Measurements from ENCODE around the gene ELMO1.

Gene ELMO1

DNA sequence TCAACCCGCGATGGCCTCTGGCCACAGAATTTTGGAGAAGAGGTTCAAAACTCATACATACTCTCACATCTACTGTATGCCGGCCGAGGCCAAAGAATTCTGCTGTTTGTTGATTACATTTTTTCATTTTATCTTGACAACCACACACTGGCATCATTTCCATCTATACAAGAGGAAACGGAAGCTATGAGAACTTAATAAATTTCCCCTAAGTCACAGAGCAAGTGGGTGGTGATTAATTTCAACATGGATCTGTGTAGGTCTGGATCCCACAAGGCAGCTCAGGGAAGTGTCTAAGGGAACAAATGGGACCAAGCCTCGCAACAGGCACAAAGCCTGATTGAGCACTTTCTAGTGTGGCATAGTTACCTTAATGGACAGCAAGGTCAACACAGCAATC lies 18.0 kb downstream of the ELMO1 start:
- DNase-seq, result no peak

DNA sequence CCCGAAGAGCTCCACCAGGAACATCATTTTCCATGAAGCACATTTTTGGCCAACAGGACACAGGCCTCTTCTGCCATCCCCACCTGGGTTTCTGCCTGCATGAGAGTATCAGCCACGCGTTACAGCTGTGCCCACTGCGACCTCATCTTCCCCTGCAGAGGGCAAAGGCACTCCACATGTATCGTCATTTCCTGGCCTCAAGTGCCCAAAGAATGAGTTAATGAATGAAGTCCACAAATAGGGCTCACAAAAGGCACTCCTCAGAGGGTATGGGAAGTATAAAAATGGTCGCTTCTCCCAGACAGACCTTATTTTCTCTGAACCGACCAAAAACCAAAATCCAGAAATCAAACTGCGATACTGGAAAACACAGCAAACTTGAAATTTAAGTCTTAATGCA lies 18.5 kb downstream of the ELMO1 start:
- DNase-seq, result no peak

DNA sequence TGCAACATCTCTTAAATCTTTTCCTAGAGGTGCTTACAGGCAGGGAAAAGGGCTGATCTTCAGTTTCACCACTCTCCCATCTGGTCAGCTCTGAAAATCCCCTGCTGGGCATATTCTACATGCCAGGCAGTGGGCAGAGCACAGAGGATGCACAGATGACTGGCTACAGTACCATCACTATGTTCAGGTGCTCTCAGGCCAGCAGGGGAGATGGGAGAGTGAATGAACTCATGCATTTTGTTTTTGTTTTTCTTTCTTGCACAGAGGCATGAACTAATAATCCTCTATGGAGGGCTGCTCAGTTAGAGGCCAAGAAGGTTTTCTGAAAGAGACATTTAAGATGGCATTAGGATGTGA lies 19.3 kb downstream of the ELMO1 start:
- no peak for DNase-seq

DNA sequence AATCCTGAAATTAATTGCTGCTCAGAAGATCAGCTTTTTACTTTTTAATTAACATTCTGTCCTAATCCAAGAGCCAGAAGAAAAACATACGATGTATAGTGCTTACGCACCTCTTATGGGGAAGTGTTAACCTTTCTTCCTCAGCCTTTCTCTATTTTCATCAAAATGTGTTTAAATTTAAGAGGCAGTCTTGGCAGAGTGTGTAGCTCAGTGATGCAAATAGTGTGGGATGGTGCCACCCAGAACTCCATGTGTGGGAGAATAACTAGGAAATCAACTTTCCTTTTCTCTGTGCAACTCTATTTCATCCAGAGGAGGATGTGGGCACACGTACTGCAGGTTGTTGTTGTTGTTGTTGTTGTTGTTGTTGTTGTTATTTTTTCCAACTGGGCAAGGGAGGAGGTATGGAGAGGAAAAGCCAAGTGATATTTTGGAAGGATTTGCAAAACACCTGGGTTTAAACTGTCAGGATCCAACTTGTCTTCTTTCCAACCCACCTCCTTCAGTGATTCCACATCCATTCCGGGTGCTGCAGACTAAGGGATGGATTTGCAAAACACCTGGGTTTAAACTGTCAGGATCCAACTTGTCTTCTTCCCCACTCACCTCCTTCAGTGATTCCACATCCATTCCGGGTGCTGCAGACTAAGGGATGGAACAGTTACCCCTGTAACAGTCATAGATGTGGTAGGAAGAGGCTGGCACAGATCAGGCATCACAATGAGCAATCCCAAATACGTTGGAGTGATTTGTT lies 19.8 kb downstream of the ELMO1 start:
- no peak for DNase-seq

DNA sequence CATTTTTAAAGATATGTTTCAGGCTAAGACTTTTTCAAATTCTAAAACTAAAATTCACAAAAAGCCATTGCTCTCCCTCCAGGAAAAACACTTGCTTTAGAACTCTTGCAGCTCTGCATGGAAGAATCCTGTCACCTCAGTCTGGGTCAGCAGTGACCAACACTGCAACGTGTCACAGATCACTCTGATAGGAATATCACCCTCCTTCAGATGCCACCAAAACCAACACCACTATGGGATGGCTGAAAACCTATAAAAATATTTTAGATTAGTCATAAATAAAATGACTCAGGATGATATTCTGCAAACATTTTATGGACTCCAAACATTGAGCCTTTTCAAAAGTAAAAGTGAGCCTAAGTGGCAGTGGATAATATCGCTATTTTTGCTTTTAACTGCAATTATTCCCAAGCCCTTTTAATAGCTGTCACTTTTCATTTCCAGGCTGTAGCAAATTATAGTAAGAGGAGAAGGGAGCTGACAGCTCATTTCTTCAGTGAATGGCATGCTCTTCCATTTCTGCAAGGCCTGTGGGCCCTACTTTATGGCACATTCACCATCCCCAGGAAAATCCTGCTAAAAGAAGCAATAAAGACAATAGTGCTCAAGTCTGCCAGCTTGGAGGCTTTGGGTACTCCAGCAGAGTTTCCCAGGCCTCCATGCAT lies 21.3 kb downstream of the ELMO1 start:
- no peak for DNase-seq

DNA sequence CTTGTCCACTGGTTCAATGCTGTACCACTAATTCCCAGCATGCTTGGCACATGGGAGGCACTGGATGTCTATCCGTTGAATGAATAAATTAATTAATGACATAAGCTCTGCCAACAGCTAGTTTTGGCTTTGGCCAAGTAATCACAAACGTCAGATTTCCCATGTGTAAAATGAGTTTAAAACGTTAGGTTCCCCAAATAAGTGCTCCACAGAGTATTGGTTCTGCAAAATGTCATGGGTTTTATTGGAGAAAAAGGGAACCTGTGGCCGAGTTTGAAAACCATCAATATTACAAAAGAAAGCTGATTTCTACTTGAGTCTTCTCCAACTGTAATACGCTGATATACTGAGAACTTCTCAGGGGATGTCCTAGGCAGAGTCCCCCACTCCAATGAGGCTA lies 23.2 kb downstream of the ELMO1 start:
- no peak for DNase-seq

DNA sequence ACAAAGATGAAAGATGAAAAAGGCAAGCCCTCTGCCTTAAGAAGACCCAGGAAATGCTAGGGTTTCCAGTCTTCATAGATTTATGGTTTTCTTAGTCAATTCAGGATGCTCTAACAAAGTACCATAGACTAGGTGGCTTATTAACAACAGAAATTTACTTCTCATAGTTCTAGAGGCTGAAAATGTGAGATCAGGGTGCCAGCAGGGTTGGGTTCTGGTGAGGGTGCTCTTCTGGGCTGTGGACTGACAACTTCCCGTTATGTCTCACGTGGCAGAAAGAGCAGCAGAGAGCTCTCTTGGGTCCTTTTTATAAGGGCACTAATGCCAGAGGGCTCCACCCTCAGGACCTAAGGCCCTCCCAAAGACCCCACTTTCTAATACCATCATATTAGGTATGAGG lies 23.7 kb downstream of the ELMO1 start:
- DNase-seq, result no peak

DNA sequence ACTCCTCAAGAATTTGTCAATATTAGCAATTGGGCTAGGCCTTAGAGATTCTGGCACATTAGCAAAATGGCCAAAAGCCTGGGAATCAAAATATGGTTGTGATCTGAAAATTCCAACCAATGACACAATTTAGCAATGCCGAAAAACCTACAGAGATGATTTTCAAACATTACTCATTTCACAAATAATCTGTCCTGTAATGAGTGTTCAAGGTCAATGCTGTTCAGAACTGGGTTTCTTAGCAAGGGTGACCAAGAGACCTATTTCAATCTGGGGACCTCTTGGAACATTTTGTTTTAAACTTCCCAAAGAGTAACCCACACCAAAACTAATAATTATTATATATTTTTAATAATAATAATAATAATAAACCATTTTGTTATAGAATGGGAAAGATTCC lies 24.1 kb downstream of the ELMO1 start:
- DNase-seq, result no peak

DNA sequence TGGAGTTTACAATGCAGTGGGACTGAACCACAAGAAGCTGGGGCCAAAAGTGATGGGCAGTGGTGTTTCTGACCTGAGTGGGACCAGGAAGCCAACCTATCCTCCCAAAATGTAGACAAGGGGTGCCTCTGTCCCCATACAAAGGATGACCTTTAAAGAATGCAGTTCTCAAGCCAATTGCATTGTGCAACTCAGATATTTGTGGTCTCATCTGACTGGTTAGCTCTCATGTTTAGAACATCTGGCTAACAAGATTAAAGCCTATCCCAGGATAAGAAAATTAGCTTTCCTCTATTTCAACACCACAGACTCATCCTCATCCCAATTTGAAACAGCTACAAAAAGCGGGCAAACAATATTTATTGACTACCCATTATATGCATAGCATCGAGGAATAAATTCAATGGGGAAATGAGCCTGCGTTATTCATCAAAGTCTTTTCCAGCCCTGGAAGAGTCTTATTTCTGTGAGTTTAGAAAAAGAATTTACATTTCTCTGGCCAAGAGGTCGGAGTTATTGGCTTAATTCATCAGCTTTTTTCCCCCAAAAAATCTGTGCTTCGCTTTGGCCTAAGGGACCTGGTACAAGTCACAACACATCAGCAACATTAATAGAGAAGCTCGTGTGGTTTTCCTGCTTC lies 26.7 kb downstream of the ELMO1 start:
- no peak for DNase-seq

DNA sequence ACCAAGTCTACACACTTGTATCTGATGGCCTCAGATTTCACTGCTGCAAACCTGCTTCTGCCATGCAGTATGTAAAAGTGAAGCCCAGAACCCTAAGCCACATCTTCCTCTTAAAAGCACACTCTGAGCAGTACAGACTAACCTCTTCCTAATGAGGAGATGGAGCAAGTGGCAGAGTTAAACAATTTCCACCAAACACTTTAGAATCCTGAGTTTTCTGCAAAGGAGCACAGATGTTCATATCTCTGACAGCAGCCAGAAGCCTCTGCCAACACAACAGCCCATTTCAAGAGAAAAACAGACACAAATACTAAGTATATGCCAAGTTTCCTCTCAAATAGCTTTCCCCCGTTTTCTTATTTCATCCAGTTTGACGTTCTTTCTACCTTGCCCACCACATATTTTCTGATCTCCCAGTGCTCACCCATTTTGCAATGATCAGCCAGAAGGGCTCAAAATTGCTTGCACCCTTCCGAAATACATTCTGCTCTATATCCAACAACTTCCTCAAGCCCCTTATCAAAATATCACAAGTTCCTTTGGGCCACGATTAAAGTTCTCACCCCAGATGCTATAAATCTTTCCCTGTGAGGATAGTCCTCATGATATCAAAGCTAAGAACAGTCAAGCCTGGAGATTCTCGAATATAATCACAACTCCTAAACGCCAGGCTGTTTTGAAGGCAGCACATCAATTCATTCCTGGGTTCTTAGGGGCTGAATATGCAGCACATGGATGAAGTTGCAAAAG lies 27.5 kb downstream of the ELMO1 start:
- DNase-seq, result no peak

DNA sequence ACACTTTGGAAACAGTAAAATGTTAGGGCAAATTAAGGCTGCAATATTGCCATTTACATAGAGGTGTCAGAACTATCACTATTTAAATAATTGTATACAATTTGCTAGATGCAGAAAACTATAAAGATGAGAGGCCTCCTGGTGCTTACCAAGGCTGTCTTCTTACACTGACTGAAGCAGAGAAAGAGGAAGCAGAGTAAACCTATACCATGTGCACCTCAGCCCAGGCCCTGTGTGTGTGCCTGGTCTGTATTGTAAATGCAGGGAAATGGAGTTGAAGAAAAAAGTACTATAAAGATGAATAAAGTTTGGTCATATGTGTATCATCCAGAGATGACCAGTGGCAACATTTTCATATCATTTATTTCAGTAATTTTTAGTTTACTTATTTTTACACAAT lies 29.2 kb downstream of the ELMO1 start:
- no peak for DNase-seq

DNA sequence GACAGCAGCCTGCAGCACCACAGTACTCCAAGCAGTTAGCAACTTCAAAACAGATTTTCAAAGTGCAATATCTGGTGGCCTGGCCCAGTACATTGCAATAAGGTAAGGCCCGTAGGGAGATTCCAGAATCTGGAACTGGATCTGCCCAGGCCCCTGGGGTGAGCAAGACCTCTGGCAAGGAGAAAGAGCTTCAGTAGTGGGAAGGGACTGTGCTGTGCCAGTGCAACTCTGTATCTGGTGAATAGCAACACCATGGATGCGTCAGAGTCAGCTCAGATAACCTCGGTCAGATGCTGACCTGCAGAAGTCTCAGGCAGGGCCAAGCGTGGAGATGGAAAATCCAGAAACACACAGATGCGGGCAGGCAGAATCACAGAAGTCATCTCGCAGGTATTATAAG lies 30.3 kb downstream of the ELMO1 start:
- no peak for DNase-seq

DNA sequence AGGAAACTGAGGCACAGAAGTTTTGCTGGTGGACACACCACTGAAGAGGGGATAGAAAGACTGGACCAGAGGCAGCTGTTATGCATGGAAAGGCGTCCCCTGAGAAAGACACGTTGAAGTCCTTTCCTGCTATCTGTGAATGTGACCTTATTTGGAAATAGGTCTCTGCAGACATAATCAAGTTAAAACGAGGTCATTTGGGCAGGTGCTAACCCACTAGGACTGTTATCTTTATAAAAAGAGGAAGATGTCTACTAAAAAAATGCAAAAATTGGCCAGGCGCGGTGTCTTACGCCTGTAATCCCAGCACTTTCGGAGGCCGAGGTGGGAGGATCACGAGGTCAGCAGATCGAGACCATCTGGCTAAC lies 31.6 kb downstream of the ELMO1 start:
- no peak for DNase-seq

DNA sequence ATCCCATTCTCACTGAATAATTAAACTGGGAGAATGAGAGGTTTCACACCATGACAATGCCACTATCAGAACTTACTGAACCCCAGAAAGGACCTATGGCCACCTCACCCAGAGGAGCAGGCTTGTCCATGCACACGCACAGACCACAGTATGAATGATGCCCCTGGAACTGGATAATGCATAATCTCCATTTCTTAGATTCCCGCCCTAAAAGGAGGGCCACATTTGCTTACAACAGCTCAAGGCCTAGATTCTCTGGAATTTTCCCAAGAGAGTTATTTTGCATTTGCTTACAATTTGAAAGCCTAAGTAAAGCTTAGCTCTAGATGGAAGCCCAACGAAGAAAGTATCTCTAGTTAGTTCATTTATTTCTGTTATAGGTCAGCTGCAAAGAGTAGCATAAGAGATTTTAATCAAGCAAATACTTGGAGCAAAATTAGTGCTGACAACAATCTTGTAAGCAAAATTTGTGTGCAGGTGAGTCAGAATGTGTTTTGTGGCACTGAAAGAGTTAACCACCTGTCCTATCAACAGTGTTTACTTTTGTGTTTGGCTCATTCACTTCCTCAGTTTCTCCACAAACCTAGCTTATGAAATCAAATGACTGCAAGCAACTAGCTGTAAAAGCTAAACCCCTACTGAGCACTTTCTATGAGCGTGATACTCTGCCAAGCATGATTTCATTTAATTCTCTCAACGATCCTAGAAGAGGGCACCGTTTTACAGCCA lies 32.1 kb downstream of the ELMO1 start:
- DNase-seq, result no peak

DNA sequence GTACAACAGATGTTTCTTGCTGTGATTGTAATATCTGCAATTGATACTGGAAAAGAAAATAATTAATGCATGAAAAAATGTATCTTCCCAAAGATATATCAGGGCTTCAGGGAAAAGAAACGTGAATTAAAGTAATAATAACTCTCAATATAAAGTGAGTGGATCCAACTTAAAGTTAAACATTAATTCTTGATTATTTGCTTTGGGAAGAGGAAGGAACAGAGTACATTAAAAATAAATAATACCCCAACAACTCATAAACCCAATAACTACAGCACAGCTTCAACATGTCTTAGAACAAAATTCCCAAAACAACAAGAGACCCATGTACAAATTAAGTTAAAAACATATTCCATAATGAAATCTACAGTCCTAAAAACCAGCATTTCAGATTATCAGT lies 33.0 kb downstream of the ELMO1 start:
- no peak for DNase-seq

DNA sequence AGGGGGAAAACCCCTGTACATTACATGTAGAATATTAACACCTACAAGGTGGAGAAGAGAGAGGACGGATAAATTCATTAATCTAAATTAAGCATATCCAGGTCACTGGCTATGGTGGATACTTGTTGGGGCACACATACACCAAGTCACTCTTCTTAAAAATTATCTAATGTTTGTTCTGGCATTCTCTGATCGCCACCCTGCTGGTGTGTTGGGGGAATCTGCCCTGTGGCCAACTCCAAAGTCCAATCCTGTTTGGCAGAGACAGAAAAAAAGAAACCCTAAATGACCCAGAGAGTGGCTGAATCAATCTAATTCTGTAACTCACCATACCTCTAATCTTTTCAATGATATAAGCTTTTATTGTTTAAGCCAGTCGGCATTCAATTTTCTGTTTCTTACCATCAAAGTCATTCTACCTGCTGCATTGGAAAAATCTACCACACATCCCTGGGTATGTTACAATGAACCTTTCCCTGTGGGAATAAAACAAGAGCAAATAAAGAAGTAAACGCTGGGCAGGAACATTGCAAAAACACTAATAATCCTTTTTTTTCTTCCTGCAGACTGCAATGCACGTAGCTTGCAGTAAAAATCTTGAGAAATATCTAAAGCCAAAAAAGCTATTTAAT lies 34.2 kb downstream of the ELMO1 start:
- DNase-seq, result no peak

DNA sequence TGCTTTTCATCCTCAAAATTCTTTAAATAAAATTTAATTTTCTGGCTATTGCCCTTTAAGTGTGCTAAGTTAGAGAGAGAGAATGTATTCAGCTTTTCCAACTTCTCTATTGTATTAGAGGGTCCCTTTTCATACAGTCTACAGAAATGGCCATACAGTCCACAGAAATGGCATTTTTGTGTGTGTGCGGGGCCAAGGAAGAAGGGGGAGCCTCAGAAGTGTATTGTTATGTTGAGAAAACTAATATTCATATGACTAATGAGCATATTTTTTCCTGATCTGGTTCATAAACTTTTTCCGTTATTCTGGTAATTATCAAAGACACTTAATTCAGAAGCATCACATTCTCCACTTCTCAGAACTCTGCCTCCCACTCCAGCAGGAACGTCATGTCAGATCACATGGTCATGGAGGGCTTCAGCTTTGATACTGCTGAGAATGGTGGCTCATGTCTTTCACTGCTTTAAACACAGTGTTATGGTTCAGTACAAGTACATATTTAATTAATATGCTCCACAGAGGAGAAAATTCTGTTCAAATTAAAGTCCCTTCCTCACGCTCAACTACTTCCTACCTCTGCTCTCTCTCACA lies 37.1 kb downstream of the ELMO1 start:
- no peak for DNase-seq

DNA sequence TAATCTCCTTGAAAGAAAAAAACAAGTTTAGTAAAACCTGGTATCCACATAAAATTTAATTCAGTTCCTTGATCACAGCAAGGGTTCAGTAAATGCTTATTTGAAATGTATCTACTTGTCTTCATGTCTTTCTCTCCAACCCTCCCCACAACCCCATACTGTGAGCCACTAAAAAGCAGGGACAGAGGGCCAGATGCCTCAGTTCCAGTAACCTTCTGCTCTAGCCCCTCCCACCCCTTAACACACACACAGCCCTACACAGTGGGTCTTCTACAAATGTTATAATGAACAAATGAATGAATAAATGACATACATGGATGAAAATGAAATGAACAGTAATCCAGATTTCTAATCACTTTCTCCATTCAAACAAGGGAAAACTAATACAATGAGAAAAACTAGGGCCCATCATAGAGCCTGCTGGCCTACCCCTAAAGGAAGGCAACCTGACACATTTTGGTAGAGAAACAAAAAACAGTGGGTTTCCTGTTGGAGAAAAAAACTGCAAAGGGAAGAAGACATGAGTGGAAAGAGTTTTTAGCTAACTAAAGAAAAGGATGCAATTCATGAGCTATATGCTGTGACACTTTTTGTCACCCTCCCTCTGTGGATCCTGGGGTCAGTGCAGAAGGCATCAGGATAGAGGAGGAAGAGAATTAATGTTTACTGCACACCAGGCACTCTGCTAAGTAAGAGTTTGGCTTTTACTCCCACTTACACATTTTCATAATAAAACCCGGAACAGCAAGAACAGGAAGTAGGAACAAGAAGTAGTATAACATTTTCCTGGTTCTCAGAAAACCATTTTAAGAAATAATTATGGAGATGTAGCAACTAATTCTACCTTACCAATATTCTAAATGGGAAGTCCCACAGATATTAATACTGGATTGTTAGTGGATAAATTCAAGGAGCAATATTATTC lies 38.1 kb downstream of the ELMO1 start:
- no peak for DNase-seq

DNA sequence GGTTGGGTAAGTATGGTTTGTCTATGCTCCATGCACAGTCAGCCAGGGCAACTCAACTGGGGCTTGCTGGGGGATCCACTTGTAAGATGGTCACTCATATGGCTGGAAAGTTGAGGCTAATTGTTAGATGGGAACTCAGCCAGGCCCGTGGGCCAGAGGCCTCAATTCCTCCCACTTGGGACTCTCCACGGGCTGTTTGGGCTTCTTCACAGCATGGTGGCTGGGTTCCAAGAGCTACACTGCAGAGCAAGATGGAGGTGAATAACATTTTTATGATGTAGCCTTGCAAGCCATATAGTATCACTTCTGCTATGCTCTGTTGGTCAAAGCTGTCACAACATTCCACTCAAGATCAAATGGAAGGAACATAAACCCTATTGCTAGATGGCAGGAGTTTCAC lies 39.2 kb downstream of the ELMO1 start:
- DNase-seq, result no peak

DNA sequence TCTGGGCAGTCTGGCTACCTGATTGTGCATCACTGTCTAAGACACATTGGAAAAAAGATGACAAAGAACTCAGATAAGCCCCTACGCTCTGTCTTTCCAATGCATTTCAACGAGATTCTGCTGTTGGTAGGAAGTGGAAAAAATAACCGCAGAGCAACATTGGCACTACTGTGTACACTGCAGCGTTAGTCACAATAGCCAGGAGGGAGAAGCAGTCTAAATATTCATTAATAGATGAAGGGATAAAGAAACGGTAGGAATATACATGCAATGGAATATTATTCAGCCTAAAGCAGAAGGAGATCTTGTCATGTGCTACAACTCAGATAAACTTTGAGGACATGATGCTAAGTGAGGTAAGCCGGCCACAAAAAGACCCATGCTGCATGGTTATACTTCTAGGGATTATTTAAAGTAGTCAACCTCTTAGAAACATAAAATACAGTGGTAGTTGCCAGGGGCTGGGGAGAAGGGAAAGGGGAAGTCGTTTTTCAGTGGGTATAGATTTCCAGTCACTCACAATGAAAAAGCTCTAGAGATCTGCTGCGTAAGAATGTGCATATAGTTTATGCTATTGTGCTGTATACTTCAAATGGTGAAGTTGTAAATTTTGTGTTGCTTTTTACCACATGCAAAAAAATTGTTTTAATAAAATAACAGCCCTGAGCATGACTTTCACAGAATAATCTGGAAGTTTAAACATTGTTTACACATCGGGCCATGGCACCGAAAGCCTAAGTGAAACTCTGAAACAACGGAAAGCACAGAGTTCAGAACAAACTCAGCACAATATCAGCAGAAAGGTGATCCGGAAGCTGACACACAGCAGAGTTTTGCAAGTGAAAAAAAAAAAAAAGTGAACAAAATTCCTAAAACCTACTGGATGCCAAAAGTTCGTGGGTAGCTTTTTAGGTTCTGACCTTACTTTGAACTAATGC lies 40.1 kb downstream of the ELMO1 start:
- no peak for DNase-seq
